Uterus (tissue), 2 donors: ENCODE results near the gene VAMP2.

Experiments
- POLR2A ChIP-seq, 2 donors: fragments of 450-650 bp; IDR thresholded peaks; one replicate each; pipeline ENCODE4 v1.6.1; 2016; ENCODE audit warnings: antibody characterized with exemption in 2 of 2, mild to moderate bottlenecking in 1 of 2, moderate library complexity in 1 of 2
- TF ChIP-seq, protein P1 (sequence below), 4 experiments: fragments of 200-600 bp in 2 of 4; fragments of 450-650 bp in 2 of 4; sonication (generic) in 2 of 4; IDR thresholded peaks; one replicate each; pipeline ENCODE4 v1.5.1; 2016 to 2019; ENCODE audit warnings: antibody characterized with exemption in 4 of 4, mild to moderate bottlenecking in 2 of 4, moderate library complexity in 1 of 4

GRCh38 chr17:8142887-8143580, 19.7 kb downstream of the VAMP2 start:
- TF ChIP-seq POLR2A (IDR thresholded peaks at IDR 0.05) = no peak
- TF ChIP-seq, protein P1, sequence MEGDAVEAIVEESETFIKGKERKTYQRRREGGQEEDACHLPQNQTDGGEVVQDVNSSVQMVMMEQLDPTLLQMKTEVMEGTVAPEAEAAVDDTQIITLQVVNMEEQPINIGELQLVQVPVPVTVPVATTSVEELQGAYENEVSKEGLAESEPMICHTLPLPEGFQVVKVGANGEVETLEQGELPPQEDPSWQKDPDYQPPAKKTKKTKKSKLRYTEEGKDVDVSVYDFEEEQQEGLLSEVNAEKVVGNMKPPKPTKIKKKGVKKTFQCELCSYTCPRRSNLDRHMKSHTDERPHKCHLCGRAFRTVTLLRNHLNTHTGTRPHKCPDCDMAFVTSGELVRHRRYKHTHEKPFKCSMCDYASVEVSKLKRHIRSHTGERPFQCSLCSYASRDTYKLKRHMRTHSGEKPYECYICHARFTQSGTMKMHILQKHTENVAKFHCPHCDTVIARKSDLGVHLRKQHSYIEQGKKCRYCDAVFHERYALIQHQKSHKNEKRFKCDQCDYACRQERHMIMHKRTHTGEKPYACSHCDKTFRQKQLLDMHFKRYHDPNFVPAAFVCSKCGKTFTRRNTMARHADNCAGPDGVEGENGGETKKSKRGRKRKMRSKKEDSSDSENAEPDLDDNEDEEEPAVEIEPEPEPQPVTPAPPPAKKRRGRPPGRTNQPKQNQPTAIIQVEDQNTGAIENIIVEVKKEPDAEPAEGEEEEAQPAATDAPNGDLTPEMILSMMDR (IDR thresholded peaks at IDR 0.05) = no peak
